Measurements from ENCODE around the gene B4GALT2. TPM values are rescaled to one million over a fixed set of nuclear protein-coding genes. Genes with fewer than 3 reads are reported as not detected.

The B4GALT2 gene
- total RNA-seq, 1 experiment from 2014 or later = 207 TPM

DNA sequence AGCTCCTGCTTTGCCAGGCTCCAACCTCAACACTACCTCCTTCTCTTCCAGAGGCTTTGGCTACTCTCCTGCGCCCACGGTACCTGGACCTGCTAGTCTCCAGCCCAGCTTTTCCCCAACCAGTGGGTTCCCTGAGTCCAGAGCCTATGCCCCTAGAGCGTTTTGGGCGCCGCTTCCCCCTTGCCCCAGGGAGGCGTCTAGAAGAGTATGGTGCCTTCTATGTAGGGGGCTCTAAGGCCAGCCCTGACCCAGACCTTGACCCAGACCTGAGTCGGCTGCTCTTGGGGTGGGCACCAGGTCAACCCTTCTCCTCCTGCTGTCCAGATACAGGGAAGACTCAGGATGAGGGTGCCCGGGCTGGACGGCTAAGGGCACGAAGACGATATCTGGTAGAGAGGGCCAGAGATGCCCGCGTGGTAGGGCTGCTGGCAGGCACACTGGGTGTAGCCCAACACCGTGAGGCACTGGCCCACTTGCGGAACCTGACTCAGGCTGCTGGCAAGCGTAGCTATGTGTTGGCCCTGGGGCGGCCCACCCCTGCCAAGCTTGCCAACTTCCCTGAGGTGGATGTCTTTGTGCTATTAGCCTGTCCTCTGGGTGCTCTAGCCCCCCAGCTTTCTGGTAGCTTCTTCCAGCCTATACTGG lies 7.6 kb upstream of the B4GALT2 start:
- no peaks in the 10 kb centered on the region for H3K27me3 ChIP-seq (ENCODE audit: control insufficient read depth, insufficient read depth, low read length)
- DNase-seq = no peak
- no peak overlapping the region for H3K4me3 ChIP-seq (ENCODE audit: insufficient read depth, low read depth, low read length)
- H3K36me3 ChIP-seq (replicated peaks; ENCODE audit: control insufficient read depth, insufficient read depth, low read length) = peaks cover 14% of the 10 kb centered on the region

DNA sequence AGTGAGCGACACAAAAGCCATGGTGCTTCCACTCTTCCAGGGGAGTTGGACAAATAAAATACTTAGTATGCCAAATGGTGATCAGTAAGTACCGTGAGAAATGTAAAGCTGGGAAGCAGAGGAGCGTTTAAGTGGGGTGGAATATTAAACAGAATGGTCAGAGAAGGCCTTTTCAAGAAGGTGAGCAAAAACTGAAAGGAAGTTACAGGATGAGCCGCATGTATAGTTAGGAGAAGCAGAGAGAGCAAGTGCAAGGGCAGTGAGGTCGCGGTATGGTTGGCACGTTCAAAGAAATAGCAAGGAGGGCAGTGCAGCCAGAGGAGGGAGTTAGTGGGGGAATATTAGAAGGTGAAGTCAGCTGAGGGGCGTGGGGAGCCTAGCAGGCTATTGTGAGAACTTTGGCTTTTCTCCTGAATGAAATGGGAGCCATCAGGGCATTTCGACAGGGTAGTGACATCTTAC lies 5.0 kb upstream of the B4GALT2 start:
- Histone ChIP-seq H3K4me3 (ENCODE audit: insufficient read depth, low read depth, low read length) (peak overlapping the region; percentile 97), H3K27me3 (ENCODE audit: control insufficient read depth, insufficient read depth, low read length) (no peaks in the 10 kb centered on the region), H3K36me3 (replicated peaks; ENCODE audit: control insufficient read depth, insufficient read depth, low read length) (peaks cover 22% of the 10 kb centered on the region)
- DNase-seq = peak; percentile 86

GRCh38 chr1:43974443-43975248 lies 4.4 kb upstream of the B4GALT2 start, which contains the start of gene ATP6V0B:
TSS of gene ATP6V0B (plus strand) at chr1:43974960. CDS start at chr1:43975041, 81 bp downstream.
- peak; percentile 99 for DNase-seq
- Histone ChIP-seq H3K36me3 (replicated peaks; ENCODE audit: control insufficient read depth, insufficient read depth, low read length) (peaks cover 22% of the 10 kb centered on the region), H3K27me3 (ENCODE audit: control insufficient read depth, insufficient read depth, low read length) (no peaks in the 10 kb centered on the region), H3K4me3 (ENCODE audit: insufficient read depth, low read depth, low read length) (peak within 1 kb of the TSS; percentile 97)

GRCh38 chr1:43975249-43975961 lies 3.6 kb upstream of the B4GALT2 start:
- Histone ChIP-seq H3K4me3 (ENCODE audit: insufficient read depth, low read depth, low read length) (peak overlapping the region; percentile 97), H3K36me3 (replicated peaks; ENCODE audit: control insufficient read depth, insufficient read depth, low read length) (peaks cover 22% of the 10 kb centered on the region), H3K27me3 (ENCODE audit: control insufficient read depth, insufficient read depth, low read length) (no peaks in the 10 kb centered on the region)
- DNase-seq = peak; percentile 87

- no peaks in the 10 kb centered on the region for H3K27me3 ChIP-seq (ENCODE audit: control insufficient read depth, insufficient read depth, low read length)
- peak; percentile 64 for DNase-seq
- peak overlapping the region; percentile 97 for H3K4me3 ChIP-seq (ENCODE audit: insufficient read depth, low read depth, low read length)
- H3K36me3 ChIP-seq (replicated peaks; ENCODE audit: control insufficient read depth, insufficient read depth, low read length) = peaks cover 24% of the 10 kb centered on the region
These were observed 3.0 kb upstream of the B4GALT2 start for GRCh38 chr1:43976045-43976444.

DNA sequence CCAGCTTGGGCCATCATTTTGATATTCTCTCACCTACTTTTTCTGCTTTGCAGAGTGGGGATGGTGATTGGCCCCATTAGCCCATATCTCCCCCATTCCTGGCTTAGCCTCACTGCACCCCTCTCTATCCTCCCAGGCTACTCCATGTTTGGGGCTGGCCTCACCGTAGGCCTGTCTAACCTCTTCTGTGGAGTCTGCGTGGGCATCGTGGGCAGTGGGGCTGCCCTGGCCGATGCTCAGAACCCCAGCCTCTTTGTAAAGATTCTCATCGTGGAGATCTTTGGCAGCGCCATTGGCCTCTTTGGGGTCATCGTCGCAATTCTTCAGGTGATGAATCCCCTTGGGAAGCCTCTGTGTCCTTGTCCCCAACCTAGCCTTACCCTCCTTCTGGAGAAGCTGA lies 2.1 kb upstream of the B4GALT2 start:
- Histone ChIP-seq H3K27me3 (ENCODE audit: control insufficient read depth, insufficient read depth, low read length) (no peaks in the 10 kb centered on the region), H3K4me3 (ENCODE audit: insufficient read depth, low read depth, low read length) (no peak overlapping the region), H3K36me3 (replicated peaks; ENCODE audit: control insufficient read depth, insufficient read depth, low read length) (peaks cover 22% of the 10 kb centered on the region)
- no peak for DNase-seq

GRCh38 chr1:43977376-43978263 lies 1.4 kb upstream of the B4GALT2 start:
- H3K36me3 ChIP-seq (replicated peaks; ENCODE audit: control insufficient read depth, insufficient read depth, low read length) = peaks cover 16% of the 10 kb centered on the region
- no peaks in the 10 kb centered on the region for H3K27me3 ChIP-seq (ENCODE audit: control insufficient read depth, insufficient read depth, low read length)
- no peak for DNase-seq
- H3K4me3 ChIP-seq (ENCODE audit: insufficient read depth, low read depth, low read length) = no peak overlapping the region

GRCh38 chr1:43978264-43978550 lies 803 bp upstream of the B4GALT2 start:
- no peak for DNase-seq
- no peaks in the 10 kb centered on the region for H3K27me3 ChIP-seq (ENCODE audit: control insufficient read depth, insufficient read depth, low read length)
- peaks cover 16% of the 10 kb centered on the region for H3K36me3 ChIP-seq (replicated peaks; ENCODE audit: control insufficient read depth, insufficient read depth, low read length)
- no peak overlapping the region; the same call in 1 of the 2 replicates for H3K4me3 ChIP-seq (ENCODE audit: insufficient read depth, low read depth, low read length)

DNA sequence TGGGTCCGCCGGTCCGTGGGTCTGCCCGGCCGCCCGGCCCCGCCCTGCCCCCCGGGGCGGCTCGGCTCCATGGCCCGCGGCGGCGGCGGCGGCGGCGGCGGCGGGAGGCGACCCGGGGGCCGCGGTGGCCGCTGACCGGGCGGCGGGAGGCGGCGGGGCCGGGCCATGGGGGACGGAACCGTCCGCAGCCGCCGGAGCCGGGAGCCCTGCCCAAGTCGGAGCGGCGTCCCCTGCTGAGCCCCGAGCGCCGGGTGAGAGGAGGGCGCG lies 184 bp downstream of the B4GALT2 start:
- no peaks in the 10 kb centered on the region for H3K27me3 ChIP-seq (ENCODE audit: control insufficient read depth, insufficient read depth, low read length)
- peaks cover 16% of the 10 kb centered on the region for H3K36me3 ChIP-seq (replicated peaks; ENCODE audit: control insufficient read depth, insufficient read depth, low read length)
- H3K4me3 ChIP-seq (ENCODE audit: insufficient read depth, low read depth, low read length) = peak overlapping the region; percentile 76
- no peak for DNase-seq

DNA sequence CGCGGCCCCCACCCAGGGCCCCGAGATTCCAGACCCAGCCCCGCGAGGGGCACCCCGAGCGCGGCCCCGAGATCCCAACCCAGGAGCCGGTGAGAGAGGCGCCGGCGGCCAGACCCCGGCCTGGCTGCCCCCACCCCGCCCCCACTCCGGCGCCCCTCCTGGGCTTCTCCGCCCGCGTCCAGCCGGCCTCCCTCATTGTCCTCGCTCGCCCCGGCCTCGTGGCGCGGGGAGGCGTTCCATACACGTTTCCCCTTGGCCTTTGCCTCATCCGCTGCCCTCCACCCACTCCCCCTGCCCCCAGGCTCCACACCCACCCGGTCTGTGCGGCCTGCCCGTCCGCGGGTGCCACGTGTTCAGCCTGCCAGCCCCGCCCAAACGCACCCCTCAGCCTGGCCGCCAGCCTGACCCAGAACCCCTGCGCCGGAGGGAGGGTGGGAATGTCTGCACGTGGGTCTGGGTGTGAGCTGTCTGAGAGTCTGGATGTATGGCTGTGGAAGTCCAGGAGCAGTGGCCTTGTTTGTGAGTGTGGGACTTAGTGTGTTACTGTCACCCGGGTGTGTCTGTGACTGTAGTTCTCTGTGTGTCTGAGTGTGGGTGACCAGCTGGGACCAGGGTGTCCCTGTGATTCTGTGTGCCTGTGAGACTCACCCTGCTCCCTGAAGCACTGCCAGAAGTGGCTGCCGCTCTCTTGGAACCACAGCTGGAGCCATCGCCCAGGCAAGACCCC lies 681 bp downstream of the B4GALT2 start:
- Histone ChIP-seq H3K4me3 (ENCODE audit: insufficient read depth, low read depth, low read length) (peak overlapping the region; percentile 76), H3K27me3 (ENCODE audit: control insufficient read depth, insufficient read depth, low read length) (no peaks in the 10 kb centered on the region)
- peak; percentile 91 for DNase-seq

GRCh38 chr1:43980255-43981134 lies 1.5 kb downstream of the B4GALT2 start:
- peak; percentile 42 for DNase-seq
- H3K27me3 ChIP-seq (ENCODE audit: control insufficient read depth, insufficient read depth, low read length) = no peaks in the 10 kb centered on the region
- H3K36me3 ChIP-seq (replicated peaks; ENCODE audit: control insufficient read depth, insufficient read depth, low read length) = peaks cover 19% of the 10 kb centered on the region
- peak overlapping the region; percentile 76 for H3K4me3 ChIP-seq (ENCODE audit: insufficient read depth, low read depth, low read length)

More for the DNA sequence above, 681 bp downstream of the B4GALT2 start:
- peaks cover 18% of the 10 kb centered on the region for H3K36me3 ChIP-seq (replicated peaks; ENCODE audit: control insufficient read depth, insufficient read depth, low read length)

DNA sequence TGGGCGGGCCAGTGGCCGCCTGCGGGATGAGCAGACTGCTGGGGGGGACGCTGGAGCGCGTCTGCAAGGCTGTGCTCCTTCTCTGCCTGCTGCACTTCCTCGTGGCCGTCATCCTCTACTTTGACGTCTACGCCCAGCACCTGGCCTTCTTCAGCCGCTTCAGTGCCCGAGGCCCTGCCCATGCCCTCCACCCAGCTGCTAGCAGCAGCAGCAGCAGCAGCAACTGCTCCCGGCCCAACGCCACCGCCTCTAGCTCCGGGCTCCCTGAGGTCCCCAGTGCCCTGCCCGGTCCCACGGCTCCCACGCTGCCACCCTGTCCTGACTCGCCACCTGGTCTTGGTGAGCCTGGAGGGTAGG lies 2.1 kb downstream of the B4GALT2 start:
- H3K27me3 ChIP-seq (ENCODE audit: control insufficient read depth, insufficient read depth, low read length) = no peaks in the 10 kb centered on the region; the same call in 1 of the 2 replicates
- H3K36me3 ChIP-seq (replicated peaks; ENCODE audit: control insufficient read depth, insufficient read depth, low read length) = peaks cover 22% of the 10 kb centered on the region
- DNase-seq = peak; percentile 63
- no peak overlapping the region for H3K4me3 ChIP-seq (ENCODE audit: insufficient read depth, low read depth, low read length)

- no peak overlapping the region for H3K4me3 ChIP-seq (ENCODE audit: insufficient read depth, low read depth, low read length)
- no peak for DNase-seq
- H3K36me3 ChIP-seq (replicated peaks; ENCODE audit: control insufficient read depth, insufficient read depth, low read length) = peaks cover 17% of the 10 kb centered on the region
- H3K27me3 ChIP-seq (ENCODE audit: control insufficient read depth, insufficient read depth, low read length) = no peaks in the 10 kb centered on the region; the same call in 1 of the 2 replicates
These were observed 2.6 kb downstream of the B4GALT2 start for GRCh38 chr1:43981636-43982035.
